22Rv1 (cell line): ENCODE results near the gene SPIRE2.
"Not testable (repeated sequence)": the region's sequence is repeated elsewhere in the genome, so short reads cannot be mapped to it uniquely, and the experiment has no call there.

Source experiments
- CTCF ChIP-seq: fragments of 450-650 bp; IDR thresholded peaks from 2 replicates; pipeline ENCODE4 v1.5.1; 2017; ENCODE audit warnings: mild to moderate bottlenecking
- ZFX ChIP-seq: fragments of 450-650 bp; IDR thresholded peaks from 2 replicates; pipeline ENCODE4 v1.6.1; 2017; ENCODE audit warnings: antibody characterized with exemption, borderline replicate concordance

- not testable (repeated sequence) for TF ChIP-seq CTCF, ZFX
Measured at GRCh38 chr16:89914642-89915285, 86.5 kb downstream of the SPIRE2 start.
